Smooth muscle cell (in vitro differentiated cells): ENCODE data around the gene THSD8. TPM values are rescaled to one million over a fixed set of nuclear protein-coding genes. Genes with fewer than 3 reads are reported as not detected.
A peak's percentile ranks its signal among the peaks of the same experiment; 100 is the strongest.

Source experiments
- DNase-seq: peaks from one replicate; lab custom pipeline; 2025; ENCODE audit not compliant: unreplicated experiment; lab: John Stamatoyannopoulos, UW
- H2AFZ ChIP-seq: fragments of 200-600 bp; sonication (generic); 2 replicates; pipeline ENCODE4 v1.6.0; 2016; ENCODE audit warnings: antibody characterized with exemption, low read depth, mild to moderate bottlenecking
- H3F3A ChIP-seq: fragments of 200-600 bp; sonication (generic); 2 replicates; pipeline ENCODE4 v1.6.0; 2017; ENCODE audit warnings: antibody characterized with exemption, low read depth
- H3K27ac ChIP-seq: fragments of 200-600 bp; sonication (generic); 2 replicates; pipeline ENCODE4 v1.5.1; 2016; ENCODE audit warnings: low read depth, mild to moderate bottlenecking
- H3K27me3 ChIP-seq: fragments of 200-600 bp; sonication (generic); 2 replicates; pipeline ENCODE4 v1.6.1; 2016; ENCODE audit warnings: low read depth, mild to moderate bottlenecking
- H3K36me3 ChIP-seq: fragments of 200-600 bp; sonication (generic); 2 replicates; pipeline ENCODE4 v1.5.1; 2016; ENCODE audit warnings: low read depth
- H3K4me1 ChIP-seq: fragments of 200-600 bp; sonication (generic); 2 replicates; pipeline ENCODE4 v1.5.1; 2016; ENCODE audit warnings: low read depth
- H3K4me2 ChIP-seq: fragments of 200-600 bp; sonication (generic); 2 replicates; pipeline ENCODE4 v1.6.0; 2016; ENCODE audit warnings: mild to moderate bottlenecking
- H3K4me3 ChIP-seq: fragments of 200-600 bp; sonication (generic); 2 replicates; pipeline ENCODE4 v1.5.1; 2016; ENCODE audit warnings: mild to moderate bottlenecking
- H3K79me2 ChIP-seq: fragments of 200-600 bp; sonication (generic); 2 replicates; pipeline ENCODE4 v1.6.0; 2016; ENCODE audit warnings: low read depth, mild to moderate bottlenecking
- H3K9ac ChIP-seq: fragments of 200-600 bp; sonication (generic); 2 replicates; pipeline ENCODE4 v1.6.0; 2016; ENCODE audit warnings: low read depth
- H3K9me3 ChIP-seq: fragments of 200-600 bp; sonication (generic); replicated peaks from 2 replicates; pipeline ENCODE4 v1.5.1; 2016; ENCODE audit warnings: low read depth
- H4K20me1 ChIP-seq: fragments of 200-600 bp; sonication (generic); 2 replicates; pipeline ENCODE4 v1.6.0; 2016; ENCODE audit warnings: low read depth
- CTCF ChIP-seq: fragments of 200-600 bp; sonication (generic); IDR thresholded peaks from 2 replicates; pipeline ENCODE4 v1.5.1; 2017; ENCODE audit warnings: borderline replicate concordance, mild to moderate bottlenecking, antibody characterized with exemption; ENCODE audit not compliant: insufficient read depth, poor library complexity, severe bottlenecking
- WGBS: methylation state at CpG from one replicate; pipeline ENCODE4 v1.1.7; 2016; ENCODE audit warnings: low lambda C conversion rate; 5-methylcytosine and 5-hydroxymethylcytosine counted together
- polyA plus RNA-seq: library from polyadenylated mRNA; unstranded; fragments of >200 nt; fragmentation: Nextera tagmentation; extraction: Ambion mirVana; gene quantifications from 2 replicates; pipeline ENCODE4 v1.2.1, GENCODE V29; 2016
- total RNA-seq: library from RNA; depleted of rRNA; stranded (reverse); fragments of >200 nt; gene quantifications from 2 replicates; pipeline ENCODE4 v1.2.3, GENCODE V29; 2014

THSD8 gene
- total and polyA plus RNA-seq, 2 experiments from 2014 or later: 8.0 TPM; not detected in 1

GRCh38 chr19:12792853-12793289 is 9.0 kb upstream of the THSD8 start:
- no peak for TF ChIP-seq CTCF
- Histone ChIP-seq H3K4me1 (peaks cover 22% of the 10 kb centered on the region), H3K4me3 (peak overlapping the region; percentile 98), H3K36me3 (no peaks in the 10 kb centered on the region), H3K79me2 (peaks cover 20% of the 10 kb centered on the region), H2AFZ (no peak overlapping the region), H3K27ac (peak overlapping the region; percentile 96), H3K9me3 (no peaks in the 10 kb centered on the region), H3K27me3 (no peaks in the 10 kb centered on the region), H3F3A (peaks cover 41% of the 10 kb centered on the region), H3K9ac (peak overlapping the region; percentile 99), H3K4me2 (peak overlapping the region; percentile 93), H4K20me1 (peaks cover 24% of the 10 kb centered on the region)
- no peak for DNase-seq
- WGBS: under 1% methylated on average over 22 of the region's 22 CpGs

DNA sequence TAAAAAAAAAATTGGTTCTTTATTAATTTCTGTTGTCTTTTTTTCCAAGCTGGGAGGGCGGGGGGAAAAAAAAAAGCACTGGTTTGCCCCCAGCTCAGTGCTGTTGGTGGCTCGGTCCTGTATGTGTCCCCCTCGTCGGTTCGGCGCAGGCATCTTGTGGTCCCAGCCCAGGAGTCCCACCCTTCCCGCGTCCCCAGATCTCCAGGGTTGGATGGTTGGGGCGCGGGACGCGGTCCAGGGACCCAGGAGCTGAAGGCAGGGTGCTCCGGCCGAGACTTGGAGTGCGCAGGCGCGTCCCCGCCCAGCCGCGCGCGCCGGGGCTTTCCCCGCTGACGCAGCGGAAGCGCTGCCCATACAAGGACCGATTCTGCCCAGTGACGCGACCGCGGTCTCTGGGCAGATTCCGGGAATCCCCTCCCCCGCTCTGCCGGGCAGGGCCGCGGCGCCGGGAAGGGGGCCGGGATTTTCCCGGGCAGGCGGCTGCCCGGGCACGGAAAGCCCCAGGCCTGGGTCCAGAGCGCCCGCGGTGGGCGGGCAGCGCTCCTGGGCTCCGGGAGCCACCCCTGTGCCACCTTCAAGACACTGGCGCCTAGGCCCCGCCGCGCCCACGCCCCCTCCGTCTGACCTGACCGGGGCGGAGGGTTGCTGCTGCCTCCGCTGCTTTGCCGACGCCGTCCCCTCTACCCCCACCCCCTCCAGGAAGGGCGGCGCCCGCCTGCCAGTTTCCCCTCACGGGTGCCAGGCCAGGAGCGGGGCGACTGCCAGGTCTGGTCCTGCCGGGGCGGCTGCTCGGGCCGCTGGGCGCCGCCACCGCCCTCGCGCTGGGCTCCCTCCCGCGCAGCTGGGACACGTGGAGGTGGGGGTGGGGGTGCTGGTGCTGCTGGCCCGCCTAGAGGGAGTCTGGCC is 8.3 kb upstream of the THSD8 start:
- Histone ChIP-seq H3K27ac (peak overlapping the region; percentile 96), H4K20me1 (peaks cover 24% of the 10 kb centered on the region), H3K4me1 (peaks cover 15% of the 10 kb centered on the region), H3K4me3 (peak overlapping the region; percentile 98), H3F3A (peaks cover 34% of the 10 kb centered on the region), H3K9ac (peak overlapping the region; percentile 99), H3K4me2 (peak overlapping the region; percentile 93), H3K9me3 (no peaks in the 10 kb centered on the region), H3K36me3 (no peaks in the 10 kb centered on the region), H3K27me3 (no peaks in the 10 kb centered on the region), H3K79me2 (peaks cover 20% of the 10 kb centered on the region), H2AFZ (no peak overlapping the region)
- WGBS: under 1% methylated on average over 76 of the region's 81 CpGs
- no peak for TF ChIP-seq CTCF
- DNase-seq: peak; percentile 89

- peak overlapping the region; percentile 96 for H3K27ac ChIP-seq
- no peak for TF ChIP-seq CTCF
- H3K9ac ChIP-seq: peak overlapping the region; percentile 99
- WGBS: 55% methylated on average over 7 of the region's 7 CpGs
- no peaks in the 10 kb centered on the region for H3K27me3 ChIP-seq
- H3K79me2 ChIP-seq: peaks cover 20% of the 10 kb centered on the region
- H3K4me2 ChIP-seq: peak overlapping the region; percentile 93
- no peaks in the 10 kb centered on the region for H3K36me3 ChIP-seq
- H3K4me1 ChIP-seq: peaks cover 9% of the 10 kb centered on the region
- peak overlapping the region; percentile 98 for H3K4me3 ChIP-seq
- no peak for DNase-seq
- no peaks in the 10 kb centered on the region for H3K9me3 ChIP-seq
- H2AFZ ChIP-seq: no peak overlapping the region
- peaks cover 31% of the 10 kb centered on the region for H3F3A ChIP-seq
- peaks cover 24% of the 10 kb centered on the region for H4K20me1 ChIP-seq
These were observed 7.5 kb upstream of the THSD8 start for GRCh38 chr19:12794196-12794941.
